HEK293 (cell line): Measurements from ENCODE around the gene ABTB2.

Experiments
- CTCF ChIP-seq: fragments of 450-650 bp; formaldehyde crosslinking; IDR thresholded peaks from 2 replicates; pipeline ENCODE4 v1.5.1; 2016; ENCODE audit warnings: missing biosample characterization, missing genetic modification characterization
- ZNF639 ChIP-seq: fragments of 450-650 bp; formaldehyde crosslinking; IDR thresholded peaks from 2 replicates; pipeline ENCODE4 v1.5.1; 2016; ENCODE audit warnings: missing biosample characterization, missing genetic modification characterization
- TF ChIP-seq, protein P1 (sequence below): fragments of 450-650 bp; formaldehyde crosslinking; IDR thresholded peaks from 2 replicates; pipeline ENCODE4 v1.5.1; 2016; ENCODE audit warnings: missing biosample characterization, missing genetic modification characterization, borderline replicate concordance

DNA sequence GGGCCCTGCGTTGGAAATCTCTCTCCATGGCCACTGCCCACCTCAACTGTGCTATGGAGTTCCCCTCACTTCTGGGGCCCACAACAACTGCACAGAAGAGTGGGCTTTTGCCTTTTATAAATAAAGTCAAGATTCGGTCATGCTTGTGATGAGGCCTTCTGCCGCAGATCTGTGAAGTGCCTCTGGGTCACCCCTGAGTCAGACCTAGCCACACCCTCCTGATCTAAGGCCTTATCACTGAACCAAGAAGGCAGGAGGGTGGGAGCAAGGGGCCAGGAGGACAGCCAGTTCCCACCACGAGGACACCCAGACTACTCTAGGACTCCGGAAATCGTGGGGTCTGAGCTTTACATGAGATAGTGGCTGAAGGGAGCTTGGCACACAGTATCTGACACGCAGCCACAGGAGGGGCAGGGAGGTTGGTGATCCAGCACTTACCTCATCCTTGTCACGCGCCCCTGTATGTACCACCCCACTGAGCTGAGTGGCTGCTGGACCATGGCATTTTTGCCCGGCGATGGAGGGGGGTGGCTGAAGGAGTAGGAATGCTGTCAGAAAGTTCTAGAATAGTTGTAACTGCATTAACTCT is 115.7 kb downstream of the ABTB2 start:
- TF ChIP-seq, protein P1, sequence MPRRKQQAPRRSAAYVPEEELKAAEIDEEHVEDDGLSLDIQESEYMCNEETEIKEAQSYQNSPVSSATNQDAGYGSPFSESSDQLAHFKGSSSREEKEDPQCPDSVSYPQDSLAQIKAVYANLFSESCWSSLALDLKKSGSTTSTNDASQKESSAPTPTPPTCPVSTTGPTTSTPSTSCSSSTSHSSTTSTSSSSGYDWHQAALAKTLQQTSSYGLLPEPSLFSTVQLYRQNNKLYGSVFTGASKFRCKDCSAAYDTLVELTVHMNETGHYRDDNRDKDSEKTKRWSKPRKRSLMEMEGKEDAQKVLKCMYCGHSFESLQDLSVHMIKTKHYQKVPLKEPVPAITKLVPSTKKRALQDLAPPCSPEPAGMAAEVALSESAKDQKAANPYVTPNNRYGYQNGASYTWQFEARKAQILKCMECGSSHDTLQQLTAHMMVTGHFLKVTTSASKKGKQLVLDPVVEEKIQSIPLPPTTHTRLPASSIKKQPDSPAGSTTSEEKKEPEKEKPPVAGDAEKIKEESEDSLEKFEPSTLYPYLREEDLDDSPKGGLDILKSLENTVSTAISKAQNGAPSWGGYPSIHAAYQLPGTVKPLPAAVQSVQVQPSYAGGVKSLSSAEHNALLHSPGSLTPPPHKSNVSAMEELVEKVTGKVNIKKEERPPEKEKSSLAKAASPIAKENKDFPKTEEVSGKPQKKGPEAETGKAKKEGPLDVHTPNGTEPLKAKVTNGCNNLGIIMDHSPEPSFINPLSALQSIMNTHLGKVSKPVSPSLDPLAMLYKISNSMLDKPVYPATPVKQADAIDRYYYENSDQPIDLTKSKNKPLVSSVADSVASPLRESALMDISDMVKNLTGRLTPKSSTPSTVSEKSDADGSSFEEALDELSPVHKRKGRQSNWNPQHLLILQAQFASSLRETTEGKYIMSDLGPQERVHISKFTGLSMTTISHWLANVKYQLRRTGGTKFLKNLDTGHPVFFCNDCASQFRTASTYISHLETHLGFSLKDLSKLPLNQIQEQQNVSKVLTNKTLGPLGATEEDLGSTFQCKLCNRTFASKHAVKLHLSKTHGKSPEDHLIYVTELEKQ (tag by site-specific recombination), result no peak
- TF ChIP-seq CTCF (no peak), ZNF639 (no peak)
